Activated CD4-positive, CD25-positive, alpha-beta regulatory T cell (primary cell): Measurements from ENCODE around the gene CNOT11.
"Not testable (repeated sequence)": the region's sequence is repeated elsewhere in the genome, so short reads cannot be mapped to it uniquely, and the experiment has no call there.

Experiments
- DNase-seq, 4 experiments: peaks; one replicate each; lab custom pipeline; 2025; lab: John Stamatoyannopoulos, UW

CNOT11 gene

DNA sequence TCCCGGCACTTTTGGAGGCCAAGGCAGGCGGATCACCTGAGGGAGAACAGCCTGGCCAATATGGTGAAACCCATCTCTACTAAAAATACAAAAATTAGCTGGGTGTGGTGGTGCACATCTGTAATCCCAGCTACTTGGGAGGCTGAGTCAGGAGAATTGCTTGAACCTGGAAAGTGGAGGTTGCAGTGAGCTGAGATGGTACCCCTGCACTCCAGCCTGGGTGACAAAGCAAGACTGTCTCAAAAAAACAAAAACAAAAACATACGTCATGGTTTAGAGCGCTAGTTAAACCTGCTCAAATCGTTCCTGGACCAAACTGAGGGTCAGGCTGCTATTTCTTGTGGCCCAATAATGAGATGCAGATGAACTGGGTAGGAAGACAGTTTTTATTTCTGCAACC, 7.2 kb upstream of the CNOT11 start:
- not testable (repeated sequence) for DNase-seq

DNA sequence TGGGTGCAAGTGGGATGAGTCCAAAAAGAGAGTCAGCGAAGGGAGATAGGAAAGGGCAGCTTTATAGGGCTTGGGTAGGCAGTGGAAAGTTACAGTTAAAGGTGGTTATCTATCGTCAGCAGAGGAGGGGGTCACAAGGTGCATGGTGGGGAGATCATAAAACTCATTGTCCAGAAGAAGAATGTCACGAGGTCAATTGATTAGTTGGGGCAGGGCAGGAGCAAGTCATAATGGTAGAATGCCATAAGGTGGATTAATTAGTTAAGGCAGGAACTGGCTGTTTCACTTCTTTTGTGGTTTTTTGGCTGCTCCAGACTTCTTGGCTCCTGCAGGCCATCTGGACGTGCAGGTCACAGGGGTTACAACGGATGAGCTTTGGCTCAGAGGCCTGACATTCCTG, 3.9 kb upstream of the CNOT11 start:
- DNase-seq, result not testable (repeated sequence)

DNA sequence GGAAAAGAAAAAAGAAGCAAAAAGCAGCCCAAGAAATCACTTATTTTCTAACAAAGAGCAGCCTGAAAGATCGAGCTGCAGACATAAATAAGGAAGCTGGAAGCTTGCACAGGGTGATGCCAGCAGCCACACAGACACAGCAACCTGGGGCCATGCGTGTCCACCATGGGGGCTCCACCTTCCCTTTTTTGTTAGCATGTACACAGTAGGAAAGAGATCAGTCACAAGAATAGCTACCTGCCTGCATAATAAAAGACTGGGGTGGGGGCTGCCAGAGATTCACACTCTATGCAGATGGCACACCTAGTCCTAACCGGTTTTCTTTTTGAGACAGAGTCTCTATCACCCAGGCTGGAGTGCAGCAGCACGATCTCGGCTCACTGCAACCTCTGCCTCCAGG, 2.9 kb upstream of the CNOT11 start:
- DNase-seq, result no peak

DNA sequence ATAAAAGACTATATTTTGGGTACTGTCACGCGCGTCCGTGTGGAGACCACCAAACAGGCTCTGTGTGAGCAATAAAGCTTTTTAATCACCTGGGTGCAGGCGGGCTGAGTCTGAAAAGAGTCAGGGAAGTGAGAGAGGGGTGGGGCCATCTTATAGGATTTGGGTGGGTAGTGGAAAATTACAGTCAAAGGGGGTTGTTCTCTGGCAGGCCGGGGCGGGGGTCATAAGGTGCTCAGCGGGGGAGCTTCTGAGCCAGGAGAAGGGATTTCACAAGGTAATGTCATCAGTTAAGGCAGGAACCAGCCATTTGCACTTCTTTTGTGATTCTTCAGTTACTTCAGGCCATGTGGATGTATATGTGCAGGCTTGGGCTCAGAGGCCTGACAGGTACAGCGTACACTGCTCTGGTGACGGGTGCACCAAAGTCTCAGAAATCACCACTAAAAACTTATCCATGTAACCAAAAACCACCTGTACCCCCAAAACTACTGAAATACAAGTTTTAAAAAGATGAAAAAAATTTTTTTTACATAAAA, 1.4 kb upstream of the CNOT11 start:
- DNase-seq, result not testable (repeated sequence)

DNA sequence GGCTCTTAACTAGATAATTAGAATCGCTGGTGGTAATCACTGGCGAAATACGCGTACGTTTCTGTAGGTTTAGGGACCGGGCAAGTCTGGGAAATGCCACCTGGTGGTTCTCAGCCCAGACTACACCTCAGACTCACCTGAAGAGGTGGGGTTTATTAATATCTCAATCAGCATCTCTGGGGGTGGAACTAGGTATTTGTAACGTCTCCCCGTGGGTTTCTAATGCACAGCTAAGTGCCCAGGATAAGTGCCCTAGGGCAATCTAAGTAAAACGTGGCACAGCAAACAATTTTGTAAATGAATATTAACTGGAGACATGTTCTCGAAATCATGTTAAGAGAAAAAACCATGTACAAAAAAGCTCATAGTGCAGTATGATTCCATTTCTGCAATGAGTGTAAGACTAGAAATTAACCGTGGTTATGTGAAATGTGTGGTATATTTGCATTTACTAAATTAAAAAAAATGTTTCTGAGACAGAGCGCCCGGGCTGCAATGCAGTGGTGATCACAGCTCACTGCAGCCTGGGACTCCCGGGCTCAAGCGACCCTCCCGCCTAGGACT, 760 bp upstream of the CNOT11 start:
- DNase-seq, result no peak

DNA sequence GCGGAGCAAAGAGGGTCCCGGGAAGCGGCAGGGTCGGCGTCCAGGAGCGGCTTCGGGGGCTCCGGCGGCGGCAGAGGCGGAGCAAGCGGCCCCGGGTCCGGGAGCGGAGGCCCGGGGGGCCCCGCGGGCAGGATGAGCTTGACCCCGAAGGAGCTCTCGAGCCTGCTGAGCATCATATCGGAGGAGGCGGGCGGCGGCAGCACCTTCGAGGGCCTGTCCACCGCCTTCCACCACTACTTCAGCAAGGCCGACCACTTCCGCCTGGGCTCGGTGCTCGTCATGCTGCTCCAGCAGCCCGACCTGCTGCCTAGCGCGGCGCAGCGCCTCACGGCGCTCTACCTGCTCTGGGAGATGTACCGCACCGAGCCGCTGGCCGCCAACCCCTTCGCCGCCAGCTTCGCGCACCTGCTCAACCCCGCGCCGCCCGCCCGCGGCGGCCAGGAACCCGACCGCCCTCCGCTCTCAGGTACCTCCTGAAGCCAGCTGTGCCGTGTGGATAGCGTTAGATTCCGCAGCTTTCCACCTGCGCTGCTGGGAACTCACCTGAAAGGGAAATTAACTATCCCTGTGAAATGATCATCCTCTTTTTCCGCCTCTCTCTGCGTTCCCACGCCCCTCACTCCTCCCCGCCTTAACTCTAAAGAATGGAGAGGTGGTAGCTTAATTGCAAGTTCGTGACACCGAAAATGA, 472 bp downstream of the CNOT11 start:
- peak; percentile 48 to 76 (median 61) for DNase-seq

DNA sequence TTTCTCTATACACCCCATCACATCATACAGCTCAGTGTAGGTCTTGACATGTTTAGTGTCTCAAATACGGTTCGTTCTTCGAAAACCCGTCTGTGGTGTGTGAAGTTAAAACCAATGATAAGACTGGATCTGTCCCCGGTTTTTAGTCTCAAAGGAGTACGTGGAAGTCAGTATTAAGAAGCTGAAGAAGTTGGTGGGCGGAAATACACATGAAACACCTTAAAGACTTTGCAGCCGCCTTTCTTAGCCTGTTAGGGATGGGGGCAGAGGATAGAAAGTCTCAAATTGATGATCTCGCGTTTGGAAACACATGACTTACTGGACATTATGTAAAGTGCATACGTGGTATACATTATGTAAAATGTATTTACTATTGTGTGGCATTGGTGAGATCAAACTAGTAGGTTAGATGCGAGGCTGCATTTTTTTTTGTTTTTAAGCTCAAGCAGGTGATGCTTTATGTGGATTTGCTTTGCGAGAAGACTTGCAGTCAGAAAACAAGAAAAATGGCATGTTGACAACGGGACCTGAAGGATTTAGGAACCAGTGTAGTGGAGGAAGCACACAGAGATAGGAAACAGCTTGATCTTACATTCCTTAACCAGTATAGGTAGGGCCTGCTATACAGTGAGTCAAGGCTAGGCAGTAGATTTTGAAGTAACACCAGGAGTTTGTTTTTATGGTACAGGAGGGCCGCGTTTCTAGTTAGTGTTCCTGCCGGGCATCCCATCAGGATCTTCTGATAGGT, 1.2 kb downstream of the CNOT11 start:
- no peak for DNase-seq

DNA sequence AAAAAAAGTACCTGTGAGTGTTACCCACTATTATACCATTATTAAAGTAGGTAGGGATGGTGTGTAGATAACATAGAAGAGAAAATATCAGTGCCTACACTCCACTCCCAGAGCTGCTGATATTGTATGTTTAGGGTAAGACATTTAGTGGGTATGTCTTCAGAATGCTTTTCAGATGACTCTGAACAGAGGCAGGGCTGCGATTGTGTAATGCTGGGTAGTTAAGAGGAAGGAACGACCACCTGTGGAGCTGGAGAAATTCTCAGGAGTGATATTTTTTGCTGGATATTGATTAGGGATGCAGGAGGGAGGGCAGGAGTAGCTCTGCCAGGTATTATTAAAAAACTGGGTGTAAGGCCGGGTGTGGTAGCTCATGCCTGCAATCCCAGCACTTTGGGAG, 2.8 kb downstream of the CNOT11 start:
- no peak for DNase-seq

DNA sequence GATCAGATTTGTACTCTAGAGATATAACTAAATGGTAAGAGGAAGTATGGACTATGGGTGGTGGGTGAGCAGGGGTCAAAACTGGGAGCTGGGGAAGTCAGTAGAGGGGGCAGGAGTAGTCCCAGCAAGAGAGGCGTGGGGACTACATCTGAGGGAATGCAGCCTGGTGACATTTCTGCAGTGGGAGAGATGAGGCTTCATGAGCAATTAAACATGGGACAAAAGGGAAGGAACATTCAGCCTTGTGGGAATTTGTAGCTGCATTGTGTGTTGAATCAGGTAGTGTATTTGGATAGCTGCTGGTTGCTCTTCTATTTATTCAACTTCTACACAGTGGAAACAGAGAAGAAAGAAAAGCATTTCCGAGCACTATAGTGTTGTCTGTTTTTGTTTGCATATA, 3.6 kb downstream of the CNOT11 start:
- no peak for DNase-seq

DNA sequence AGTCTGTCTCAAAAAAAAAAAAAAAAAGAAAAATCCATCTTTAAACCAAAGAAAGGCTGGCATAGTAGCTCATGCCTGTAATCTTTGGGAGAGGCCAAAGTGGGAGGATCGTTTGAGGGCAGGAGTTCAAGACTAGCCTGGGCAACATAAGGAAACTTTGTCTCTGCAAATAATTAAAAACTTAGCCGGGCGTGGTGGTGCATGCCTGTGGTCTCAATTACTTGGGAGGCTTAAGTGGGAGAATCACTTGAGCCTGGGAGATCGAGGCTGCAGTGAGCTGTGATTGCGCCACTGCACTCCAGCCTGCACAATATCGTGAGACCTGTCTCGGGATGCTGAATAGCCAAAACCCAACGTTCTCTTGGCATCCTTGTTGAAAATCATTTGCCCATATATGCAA, 6.1 kb downstream of the CNOT11 start:
- DNase-seq, result no peak

DNA sequence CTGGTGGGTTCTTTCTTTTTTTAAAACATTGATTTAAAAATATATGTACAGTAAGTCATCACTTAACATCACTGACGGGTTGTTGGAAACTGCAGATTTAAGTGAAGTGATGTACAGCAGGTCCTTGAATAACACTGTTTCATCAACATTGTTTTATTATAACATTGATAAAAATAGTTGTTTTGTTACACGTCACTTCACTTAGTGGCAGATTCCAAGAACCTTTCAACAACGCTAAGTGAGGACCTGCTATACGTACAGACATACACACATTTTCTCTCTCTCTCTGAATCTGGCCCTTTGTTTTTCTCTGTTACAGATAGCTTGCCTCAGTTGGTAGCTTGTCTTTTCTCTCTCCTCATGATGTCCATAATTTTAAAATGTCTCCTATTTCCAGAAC, 9.5 kb downstream of the CNOT11 start:
- DNase-seq, result no peak

DNA sequence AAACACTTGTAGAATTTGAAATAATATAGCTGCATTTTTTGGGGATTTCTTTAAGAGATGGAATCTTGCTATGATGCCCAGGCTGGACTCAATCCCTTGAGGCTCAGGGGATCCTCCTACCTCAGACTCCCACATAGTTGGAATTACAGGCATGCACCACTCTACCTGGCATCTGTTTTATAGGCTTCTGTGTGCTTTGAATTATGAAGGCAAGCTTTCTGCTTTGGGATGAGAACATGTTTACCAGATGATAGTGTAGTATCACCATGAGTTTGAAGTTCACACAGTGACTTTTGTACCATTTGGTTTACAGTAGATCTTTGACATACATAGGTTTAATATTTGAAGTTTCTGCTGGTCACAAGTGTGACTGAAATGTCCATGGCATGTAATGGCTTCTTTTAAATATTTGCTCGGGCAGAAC, 10.7 kb downstream of the CNOT11 start:
- no peak for DNase-seq

DNA sequence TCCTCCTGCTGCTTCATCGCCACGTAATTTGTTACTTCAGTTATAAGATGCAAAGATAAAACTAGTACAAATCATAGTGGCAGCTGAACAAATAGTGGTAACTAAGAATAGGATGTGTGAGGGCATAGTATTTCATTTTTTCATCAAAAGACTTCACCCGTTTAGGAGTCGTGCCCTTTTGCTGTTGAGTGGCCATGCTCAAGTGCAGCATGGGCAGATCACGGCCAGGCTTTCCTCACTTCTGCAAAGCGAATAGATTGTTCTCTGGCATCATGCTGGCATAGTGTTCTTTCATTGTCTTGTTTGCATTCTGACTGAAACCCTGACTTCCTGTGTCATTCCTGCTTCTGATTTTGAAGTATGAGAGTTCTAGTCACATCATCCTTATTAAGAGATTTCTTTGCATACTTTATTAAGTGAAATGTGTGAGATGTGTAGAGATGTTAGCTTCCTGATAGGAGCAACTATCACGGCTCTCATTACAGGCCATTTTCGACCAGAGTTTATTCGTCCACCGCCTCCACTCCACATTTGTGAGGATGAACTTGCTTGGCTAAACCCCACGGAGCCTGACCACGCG, 11.8 kb downstream of the CNOT11 start:
- no peak for DNase-seq

DNA sequence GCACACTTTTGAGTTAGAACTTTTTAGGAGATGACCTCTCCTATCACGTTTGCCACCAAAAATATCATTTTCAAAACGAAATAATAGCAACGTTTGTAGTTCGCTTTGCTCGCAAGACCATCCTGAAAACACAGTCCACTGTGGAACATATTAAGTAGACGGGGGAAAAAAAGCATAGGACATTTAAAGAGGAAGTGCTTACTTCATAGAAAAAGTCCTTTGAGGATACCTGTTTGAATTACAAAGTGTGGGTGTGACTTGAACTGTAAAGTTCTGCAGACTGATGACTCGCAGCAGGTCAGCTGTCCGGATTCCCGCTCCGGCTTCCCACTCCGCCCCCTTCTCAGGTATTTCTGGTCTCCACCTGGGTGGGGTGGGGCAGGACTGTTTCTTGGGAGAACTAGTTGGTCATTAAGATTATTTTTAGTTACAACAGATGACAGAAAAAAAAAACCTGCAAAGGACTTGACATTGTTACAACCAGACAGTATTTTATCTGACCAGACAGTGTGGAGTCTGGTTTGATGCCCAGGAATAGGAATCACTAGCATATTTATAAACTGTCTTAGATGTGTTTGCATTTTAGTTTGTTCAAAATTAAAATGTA, 13.3 kb downstream of the CNOT11 start:
- DNase-seq, result no peak

DNA sequence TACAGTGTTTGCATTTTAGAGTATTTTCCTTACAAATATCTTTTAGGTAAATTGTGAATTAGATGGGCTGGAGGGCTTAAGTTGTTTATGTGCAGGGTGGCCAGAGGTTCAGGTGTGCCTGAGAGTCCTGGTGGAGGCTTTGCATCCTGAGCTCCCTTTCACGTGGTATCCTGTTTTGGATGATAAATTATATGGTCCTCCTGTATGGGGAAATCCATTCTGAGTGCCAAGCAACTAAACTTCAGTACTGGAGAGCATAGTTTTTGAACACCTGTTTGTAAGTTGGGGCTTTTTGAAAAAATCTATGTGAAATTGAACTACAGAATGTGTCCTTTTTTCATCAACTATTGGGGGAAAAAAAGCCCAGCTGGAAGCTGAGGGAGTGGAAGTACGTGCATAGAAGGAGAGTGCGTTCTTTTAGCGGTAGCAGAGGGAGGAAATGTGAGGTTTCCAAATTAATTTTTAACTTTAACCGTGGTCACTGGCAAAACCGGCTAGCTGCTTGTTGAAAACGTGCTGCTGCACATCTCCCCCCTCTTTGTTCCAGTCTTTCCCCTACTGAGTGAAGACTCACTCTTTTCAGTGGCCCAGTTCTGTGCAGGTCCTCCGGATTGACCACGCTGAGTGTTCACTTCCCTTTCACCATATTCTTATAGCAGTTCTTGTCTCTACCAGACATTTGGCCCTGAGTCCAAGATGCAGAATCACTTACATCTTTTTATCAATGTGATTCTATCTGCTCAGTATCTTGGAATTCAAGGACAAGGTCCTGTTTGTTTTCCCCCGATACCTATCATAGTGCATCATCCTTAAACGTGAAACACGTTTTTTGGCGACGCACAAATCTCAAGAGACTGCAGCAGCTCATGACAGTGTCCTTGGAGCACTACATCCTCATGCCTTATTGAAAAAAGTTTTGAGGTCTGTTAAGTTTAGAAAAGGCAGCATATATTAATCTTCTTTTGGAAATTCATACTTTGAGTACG, 15.3 kb downstream of the CNOT11 start:
- DNase-seq, result no peak

DNA sequence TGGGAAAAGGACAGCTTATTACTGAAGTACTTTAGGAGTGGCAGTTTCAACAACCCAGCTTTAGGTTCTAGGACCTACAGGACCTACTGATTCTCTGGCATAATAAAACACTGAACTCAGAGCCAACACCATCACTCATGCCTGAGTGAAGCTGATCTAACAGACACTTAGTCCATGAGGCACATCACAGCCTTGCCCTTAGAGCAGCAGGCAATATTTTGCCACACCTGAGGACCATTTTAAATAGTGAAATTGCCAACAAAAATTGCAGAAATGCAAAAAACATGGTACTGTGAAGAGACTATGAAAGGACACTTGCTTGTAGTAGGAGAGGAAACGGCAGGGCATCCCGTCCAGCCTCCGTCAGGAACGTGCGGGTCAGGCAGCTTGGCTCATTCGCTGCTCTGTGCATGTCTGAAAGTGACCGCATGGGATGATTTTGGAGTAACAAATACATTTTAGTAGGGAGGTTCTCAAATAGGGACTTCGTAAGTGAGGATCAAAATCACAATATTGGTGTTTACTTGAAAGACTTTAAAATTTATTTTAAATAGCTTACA, 18.1 kb downstream of the CNOT11 start:
- DNase-seq, result no peak

DNA sequence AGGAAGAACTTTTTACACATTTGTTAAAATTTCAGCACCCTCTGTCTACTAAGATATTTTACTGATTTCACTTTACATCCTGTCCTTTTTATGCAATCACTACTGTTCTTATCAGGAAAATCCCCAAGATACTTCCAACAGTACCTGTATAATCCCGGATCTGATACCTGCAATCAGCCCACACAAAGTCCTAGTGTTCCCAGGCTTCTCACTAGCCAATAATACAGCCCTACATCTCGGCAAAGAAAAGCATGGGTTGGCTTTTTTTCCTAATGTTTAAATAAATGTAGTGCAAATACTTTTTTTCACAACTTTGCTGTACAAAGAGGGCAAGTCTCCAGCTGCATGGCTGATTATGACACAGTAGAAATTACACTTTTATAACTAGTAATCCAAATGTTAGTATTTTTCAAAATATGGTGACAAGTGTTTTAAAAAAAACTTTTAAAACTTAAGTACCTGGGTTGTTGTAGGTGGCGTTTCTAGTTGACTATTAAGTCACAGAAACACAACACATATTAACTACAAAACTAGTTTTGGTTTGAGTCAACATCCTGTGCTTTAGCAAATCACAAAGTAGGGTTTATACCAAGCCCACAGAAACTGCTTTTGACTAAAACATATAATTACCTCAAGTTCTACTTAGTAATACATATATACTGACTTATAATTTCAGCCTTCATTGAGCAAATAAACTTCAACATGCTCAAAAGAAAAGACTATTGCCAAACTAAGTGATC, 19.5 kb downstream of the CNOT11 start:
- DNase-seq, result no peak

DNA sequence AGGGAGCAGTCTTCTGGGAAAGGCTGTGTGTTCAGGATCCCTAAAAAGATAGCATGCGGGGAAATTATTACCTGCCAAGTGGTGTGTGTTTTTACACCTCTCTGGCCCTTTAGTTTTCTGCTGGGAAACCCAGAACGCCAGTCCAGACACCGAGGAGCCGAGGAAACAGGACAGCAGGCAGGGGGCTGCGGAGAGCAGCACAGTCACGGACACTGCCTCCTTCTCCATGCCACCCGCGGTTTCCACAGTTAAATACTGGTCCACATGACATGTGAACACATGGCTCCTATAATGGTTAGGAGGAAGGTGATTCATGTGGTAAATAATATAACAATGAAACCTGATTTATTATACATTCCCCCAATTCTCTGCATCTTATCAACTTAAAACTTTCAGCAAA, 20.4 kb downstream of the CNOT11 start:
- no peak for DNase-seq

DNA sequence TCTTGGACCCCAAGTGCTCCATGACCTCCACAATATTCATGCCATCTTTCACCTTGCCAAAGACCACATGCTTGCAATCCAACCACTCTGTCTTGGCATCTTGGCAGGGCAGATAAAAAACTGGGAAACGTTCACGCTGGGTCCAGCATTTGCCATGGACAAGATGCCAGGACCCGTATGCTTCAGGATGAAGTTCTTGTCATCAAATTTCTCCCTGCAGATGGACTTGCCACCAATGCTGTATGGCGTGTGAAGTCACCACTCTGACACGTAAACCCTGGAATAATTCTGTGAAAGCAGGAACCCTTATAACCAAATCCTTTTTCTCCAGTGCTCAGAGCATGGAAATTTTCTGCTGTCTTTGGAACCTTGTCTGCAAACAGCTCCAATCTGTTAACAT, 21.5 kb downstream of the CNOT11 start:
- DNase-seq, result no peak

DNA sequence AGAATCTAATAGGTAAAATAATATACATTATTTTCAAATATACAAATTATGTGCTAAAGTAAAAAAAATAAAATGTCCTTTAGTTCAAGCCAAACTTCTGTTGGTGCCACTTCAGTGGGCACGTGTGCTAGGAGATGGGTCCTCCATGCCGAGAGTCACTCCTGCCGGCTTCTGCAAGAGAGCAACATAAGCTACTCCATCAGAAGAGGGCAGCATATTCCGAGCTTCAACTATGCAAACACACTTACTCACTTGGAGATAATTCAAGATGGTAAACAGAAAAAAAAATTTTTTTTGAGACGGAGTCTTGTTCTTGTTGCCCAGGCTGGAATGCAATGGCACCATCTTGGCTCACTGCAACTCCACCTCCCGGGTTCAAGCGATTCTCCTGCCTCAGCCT, 24.4 kb downstream of the CNOT11 start:
- DNase-seq, result no peak
